Naive thymus-derived CD4-positive, alpha-beta T cell (primary cell): ENCODE measurements around the gene HOXA3. TPM values are rescaled to one million over a fixed set of nuclear protein-coding genes. Genes with fewer than 3 reads are reported as not detected.

Experiments
- ATAC-seq: fragments of 150-1000 bp; cut with Tn5 transposase; 2 replicates; pipeline ENCODE4 v1.10.0; 2021; ENCODE audit warnings: mild to moderate bottlenecking, moderate library complexity
- CTCF ChIA-PET: fragments of 350-600 bp; sonication (Branson Sonifier 250); formaldehyde crosslinking; loops from one replicate; lab custom pipeline; 2021; ENCODE audit warnings: antibody characterized with exemption; lab: Charles Lee
- POLR2A ChIA-PET: fragments of 350-600 bp; sonication (Branson Sonifier 250); formaldehyde crosslinking; loops from one replicate; lab custom pipeline; 2021; ENCODE audit warnings: antibody characterized with exemption, inconsistent platforms; lab: Charles Lee
- DNase-seq, 9 donors: peaks; one replicate each; pipeline versions ENCODE4 v3.0.0 to v3.0.0-alpha.2; 2020 to 2022; ENCODE audit warnings: mixed read lengths in 1 of 9
- H3K27ac ChIP-seq: one replicate; pipeline ENCODE4 v1.7.0; 2013; ENCODE audit warnings: mild to moderate bottlenecking, low read depth, low read length, moderate library complexity
- H3K27me3 ChIP-seq, 2 donors: one replicate each; pipeline ENCODE4 v1.7.0; 2013; ENCODE audit warnings: low read length in 2 of 2, mild to moderate bottlenecking in 2 of 2, moderate library complexity in 2 of 2; ENCODE audit not compliant: control insufficient read depth in 2 of 2, insufficient read depth in 2 of 2
- H3K36me3 ChIP-seq, 3 experiments: 1 replicate in 2 of 3; 2 replicates in 1 of 3; pipeline ENCODE4 v1.7.0; 2013; ENCODE audit warnings: low read length in 3 of 3, mild to moderate bottlenecking in 3 of 3, moderate library complexity in 1 of 3; ENCODE audit not compliant: insufficient read depth in 3 of 3, control insufficient read depth in 2 of 3
- H3K4me1 ChIP-seq, 2 donors: one replicate each; pipeline ENCODE4 v1.7.0; 2013; ENCODE audit warnings: low read length in 2 of 2, mild to moderate bottlenecking in 2 of 2, moderate library complexity in 1 of 2; ENCODE audit not compliant: control insufficient read depth in 2 of 2, insufficient read depth in 2 of 2
- H3K4me3 ChIP-seq: 2 replicates; pipeline ENCODE4 v1.7.0; 2013; ENCODE audit warnings: mild to moderate bottlenecking, low read length
- H3K9me3 ChIP-seq, 3 experiments: 1 replicate in 2 of 3; 2 replicates in 1 of 3; pipeline ENCODE4 v1.7.0; 2013; ENCODE audit warnings: low read length in 3 of 3; ENCODE audit not compliant: control insufficient read depth in 2 of 3
- H3K27ac Mint-ChIP-seq, 9 donors: one replicate each; pipeline ENCODE4 v1.8.0; 2020 to 2022; ENCODE audit warnings: mixed read lengths in 9 of 9, mild to moderate bottlenecking in 8 of 9, moderate library complexity in 5 of 9, inconsistent platforms in 2 of 9
- H3K27me3 Mint-ChIP-seq, 5 donors: one replicate each; pipeline ENCODE4 v1.8.0; 2021 to 2022; ENCODE audit warnings: mixed read lengths in 5 of 5, mild to moderate bottlenecking in 1 of 5
- H3K36me3 Mint-ChIP-seq, 5 donors: one replicate each; pipeline ENCODE4 v1.8.0; 2020 to 2022; ENCODE audit warnings: mixed read lengths in 5 of 5, mild to moderate bottlenecking in 3 of 5, inconsistent platforms in 1 of 5
- H3K4me1 Mint-ChIP-seq, 7 donors: one replicate each; pipeline ENCODE4 v1.8.0; 2020 to 2022; ENCODE audit warnings: mixed read lengths in 7 of 7, mild to moderate bottlenecking in 3 of 7, inconsistent platforms in 1 of 7
- H3K4me3 Mint-ChIP-seq, 10 donors: one replicate each; pipeline ENCODE4 v1.8.0; 2020 to 2022; ENCODE audit warnings: mild to moderate bottlenecking in 10 of 10, mixed read lengths in 10 of 10, moderate library complexity in 6 of 10, inconsistent platforms in 2 of 10
- H3K9me3 Mint-ChIP-seq, 11 donors: one replicate each; pipeline ENCODE4 v1.8.0; 2020 to 2022; ENCODE audit warnings: mixed read lengths in 11 of 11, mild to moderate bottlenecking in 4 of 11, inconsistent platforms in 1 of 11, moderate library complexity in 1 of 11
- intact Hi-C, 2 donors: fragments of 100-400 bp; cut with micrococcal nuclease; formaldehyde crosslinking; loops; one replicate each; pipeline ENCODE4 v1.15.1; 2023
- polyA plus RNA-seq, 2 donors: library from polyadenylated mRNA; unstranded; fragments of 300-500 nt; fragmentation: Illumina TruSeq; gene quantifications; one replicate each; pipeline ENCODE4 v1.2.3, GENCODE V29; 2021
- total RNA-seq, 6 experiments: library from RNA in 5 of 6; stranded (reverse) in 5 of 6; gene quantifications; 1 replicate in 5 of 6; 2 replicates in 1 of 6; pipeline ENCODE4 v1.2.3 and lab custom pipeline; 2021 to 2026

Gene HOXA3
- total and polyA plus RNA-seq, 7 experiments from 2014 or later, result 0.12 TPM; not detected in 6

DNA sequence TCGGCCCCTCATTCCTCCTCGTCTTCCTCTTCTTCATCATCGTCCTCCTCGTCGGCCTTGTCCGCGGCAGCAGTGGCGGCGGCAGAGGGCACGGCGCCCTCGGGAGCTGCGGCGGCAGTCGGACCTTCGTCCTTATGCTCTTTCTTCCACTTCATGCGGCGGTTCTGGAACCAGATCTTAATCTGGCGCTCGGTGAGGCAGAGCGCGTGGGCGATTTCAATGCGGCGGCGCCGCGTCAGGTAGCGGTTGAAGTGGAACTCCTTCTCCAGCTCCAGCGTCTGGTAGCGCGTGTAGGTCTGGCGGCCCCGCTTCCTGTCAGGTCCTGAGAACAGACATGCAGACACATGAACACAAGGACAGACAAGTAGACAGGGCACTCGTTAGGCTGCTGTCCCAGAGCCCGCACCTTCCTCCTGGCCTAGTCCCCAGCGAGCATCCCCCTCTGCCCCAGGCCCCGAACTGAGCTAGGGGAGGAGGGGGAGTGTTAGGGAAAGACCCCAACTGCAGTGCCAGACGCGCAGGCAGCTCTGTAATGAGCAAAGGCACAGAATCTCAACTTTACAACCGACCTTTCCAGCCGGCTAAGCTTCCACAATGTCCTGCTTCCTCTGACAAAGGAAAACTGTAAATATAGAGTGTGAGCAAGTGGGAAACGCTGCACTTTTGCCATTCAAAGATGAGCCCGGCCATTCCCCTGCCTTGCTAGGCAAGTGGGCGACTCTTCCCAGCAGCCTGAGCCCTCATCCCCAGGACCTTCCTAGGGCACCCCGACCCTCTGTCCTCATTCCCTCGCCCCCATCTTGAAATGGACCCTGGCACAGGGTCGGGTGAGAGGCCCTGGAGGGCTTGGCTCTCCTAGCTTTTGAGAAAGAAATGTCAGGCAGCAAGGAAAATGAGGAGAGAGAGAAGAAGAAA lies 2.8 kb upstream of the HOXA3 start:
- POLR2A ChIA-PET, result no interaction called here

GRCh38 chr7:27154369-27154768 lies 2.0 kb upstream of the HOXA3 start:
- H3K27ac Mint-ChIP-seq, result peak overlapping the region in 4 of 9 donors; percentile 1 to 74 (median 32)
- H3K9me3 Mint-ChIP-seq, result peaks cover 0 to 7% (median 0%) of the 10 kb centered on the region in 11 donors
- peaks cover 24 to 71% (median 52%) of the 10 kb centered on the region in 7 donors for H3K4me1 Mint-ChIP-seq
- H3K4me3 Mint-ChIP-seq, result peak overlapping the region in 7 of 10 donors; percentile 23 to 92 (median 75)
- H3K27me3 Mint-ChIP-seq, result peaks cover 78 to 96% (median 91%) of the 10 kb centered on the region in 5 donors
- Histone ChIP-seq H3K36me3 (no peaks in the 10 kb centered on the region), H3K4me3 (no peak overlapping the region), H3K4me1 (peaks cover 43 to 51% of the 10 kb centered on the region in 2 donors), H3K27ac (no peak overlapping the region), H3K9me3 (no peaks in the 10 kb centered on the region), H3K27me3 (peaks cover 65 to 85% of the 10 kb centered on the region in 2 donors)
- no peak for ATAC-seq
- DNase-seq, result no peak
- peaks cover 0 to 3% (median 0%) of the 10 kb centered on the region in 5 donors for H3K36me3 Mint-ChIP-seq
- intact Hi-C loops, result loop anchor here (5.0 kb wide), 1 partner anchor 33 kb away; the partner anchor contains the start of gene HOXA11 (in 2 of the 2)
- POLR2A ChIA-PET, result interaction anchor here (1.2 kb wide), 1 partner anchor 18 kb away, joined by 4 read pairs; no protein-coding TSS in a partner anchor
- CTCF ChIA-PET, result interaction anchor here (1.2 to 1.5 kb wide), 2 partner anchors 14 to 25 kb away, joined by 3 read pairs; no protein-coding TSS in a partner anchor

More for the DNA sequence above, 2.8 kb upstream of the HOXA3 start:
- Histone ChIP-seq H3K4me1 (peaks cover 42 to 55% of the 10 kb centered on the region in 2 donors), H3K36me3 (no peaks in the 10 kb centered on the region), H3K27me3 (peaks cover 70 to 90% of the 10 kb centered on the region in 2 donors), H3K27ac (no peak overlapping the region), H3K4me3 (no peak overlapping the region), H3K9me3 (no peaks in the 10 kb centered on the region)
- peak in 2 of 9 donors; percentile 28 to 34 for DNase-seq
- H3K9me3 Mint-ChIP-seq, result peaks cover 0 to 7% (median 0%) of the 10 kb centered on the region in 11 donors
- H3K27me3 Mint-ChIP-seq, result peaks cover 78 to 96% (median 91%) of the 10 kb centered on the region in 5 donors
- intact Hi-C loops, result loop anchor here (5.0 kb wide), 3 partner anchors 32 to 953 kb away; partner anchors contain the start of genes HOXA11 (in 2 of the 2), CBX3 (in 1 of the 2), HNRNPA2B1 (in 1 of the 2) and HOXA1 (in 1 of the 2)
- CTCF ChIA-PET, result interaction anchor here (1.5 kb wide), 1 partner anchor 25 kb away, joined by 3 read pairs; no protein-coding TSS in a partner anchor
- peaks cover 0 to 3% (median 0%) of the 10 kb centered on the region in 5 donors for H3K36me3 Mint-ChIP-seq
- no peak for ATAC-seq
- peak overlapping the region; percentile 23 to 92 (median 72) for H3K4me3 Mint-ChIP-seq
- H3K27ac Mint-ChIP-seq, result peak overlapping the region in 5 of 9 donors; percentile 12 to 87 (median 86)
- peaks cover 25 to 78% (median 59%) of the 10 kb centered on the region in 7 donors for H3K4me1 Mint-ChIP-seq

DNA sequence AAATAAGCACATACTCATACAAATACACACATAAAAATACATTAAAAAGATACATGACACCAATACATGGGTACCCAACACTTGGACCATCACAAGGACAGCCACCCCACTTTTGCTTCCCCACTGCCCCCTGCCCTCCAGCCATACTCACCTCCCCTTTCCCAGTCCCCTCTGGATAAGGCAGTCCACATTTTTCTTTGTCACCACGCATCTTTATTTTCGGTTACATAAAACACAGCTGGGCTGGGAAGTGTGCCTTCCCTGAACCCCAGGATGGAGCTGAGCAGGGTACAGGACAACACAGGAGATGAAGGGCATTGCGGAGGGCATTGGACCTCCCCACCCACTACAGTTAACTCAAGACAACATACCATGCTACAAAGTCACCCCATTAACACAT lies 1.1 kb upstream of the HOXA3 start:
- ChIA-PET POLR2A (interaction anchor here (1.2 kb wide), 1 partner anchor 19 kb away, joined by 4 read pairs; no protein-coding TSS in a partner anchor), CTCF (interaction anchor here (1.2 kb wide), 1 partner anchor 15 kb away, joined by 3 read pairs; no protein-coding TSS in a partner anchor)
- Mint-ChIP-seq H3K4me1 (peaks cover 24 to 68% (median 49%) of the 10 kb centered on the region in 7 donors), H3K9me3 (peaks cover 0 to 7% (median 0%) of the 10 kb centered on the region in 11 donors), H3K27me3 (peaks cover 73 to 96% (median 90%) of the 10 kb centered on the region in 5 donors), H3K36me3 (peaks cover 0 to 3% (median 0%) of the 10 kb centered on the region in 5 donors), H3K4me3 (peak overlapping the region in 5 of 10 donors; percentile 3 to 92 (median 28)), H3K27ac (peak overlapping the region in 4 of 9 donors; percentile 1 to 48 (median 27))
- H3K9me3 ChIP-seq, result no peaks in the 10 kb centered on the region
- intact Hi-C loops, result loop anchor here (5.0 kb wide), 1 partner anchor 34 kb away; the partner anchor contains the start of gene HOXA11 (in 2 of the 2)
- no peaks in the 10 kb centered on the region for H3K36me3 ChIP-seq
- H3K4me3 ChIP-seq, result no peak overlapping the region
- DNase-seq (no peak), ATAC-seq (no peak)
- H3K27ac ChIP-seq, result no peak overlapping the region
- peaks cover 59 to 78% of the 10 kb centered on the region in 2 donors for H3K27me3 ChIP-seq
- H3K4me1 ChIP-seq, result peaks cover 43 to 51% of the 10 kb centered on the region in 2 donors

- H3K36me3 ChIP-seq, result no peaks in the 10 kb centered on the region
Observed at GRCh38 chr7:27152816-27153442, 546 bp upstream of the HOXA3 start.

GRCh38 chr7:27151341-27151930 lies 947 bp downstream of the HOXA3 start:
- H3K4me3 Mint-ChIP-seq, result peak overlapping the region; percentile 47 to 80 (median 77)
- POLR2A ChIA-PET, result no interaction called here

More at GRCh38 chr7:27152816-27153442, 546 bp upstream of the HOXA3 start:
- peaks cover 0 to 3% (median 0%) of the 10 kb centered on the region in 5 donors for H3K36me3 Mint-ChIP-seq
- peak overlapping the region in 1 of 9 donors; percentile 48 for H3K27ac Mint-ChIP-seq
- ATAC-seq (no peak), DNase-seq (no peak)
- Histone ChIP-seq H3K9me3 (no peaks in the 10 kb centered on the region), H3K27me3 (peaks cover 59 to 79% of the 10 kb centered on the region in 2 donors), H3K4me3 (no peak overlapping the region), H3K4me1 (peaks cover 40 to 52% of the 10 kb centered on the region in 2 donors), H3K27ac (no peak overlapping the region)
- peaks cover 24 to 68% (median 49%) of the 10 kb centered on the region in 7 donors for H3K4me1 Mint-ChIP-seq
- intact Hi-C loops, result loop anchor here (5.0 kb wide), 1 partner anchor 34 kb away; the partner anchor contains the start of gene HOXA11 (in 2 of the 2)
- ChIA-PET CTCF (interaction anchor here (1.3 kb wide), 1 partner anchor 10 kb away, joined by 4 read pairs; no protein-coding TSS in a partner anchor), POLR2A (no interaction called here)
- peak overlapping the region in 3 of 10 donors; percentile 28 to 80 (median 76) for H3K4me3 Mint-ChIP-seq
- peaks cover 0 to 7% (median 0%) of the 10 kb centered on the region in 11 donors for H3K9me3 Mint-ChIP-seq
- H3K27me3 Mint-ChIP-seq, result peaks cover 73 to 96% (median 90%) of the 10 kb centered on the region in 5 donors

More at GRCh38 chr7:27151341-27151930, 947 bp downstream of the HOXA3 start:
- peak in 2 of 9 donors; percentile 9 to 13 for DNase-seq
- Histone ChIP-seq H3K36me3 (no peaks in the 10 kb centered on the region), H3K4me1 (peaks cover 38 to 51% of the 10 kb centered on the region in 2 donors), H3K4me3 (peak overlapping the region; percentile 75), H3K27me3 (peaks cover 58 to 76% of the 10 kb centered on the region in 2 donors), H3K27ac (no peak overlapping the region), H3K9me3 (no peaks in the 10 kb centered on the region)
- CTCF ChIA-PET, result interaction anchor here (0.6 to 4.2 kb wide), 4 partner anchors 10 to 1017 kb away, joined by 3 to 42 read pairs (median 4); no protein-coding TSS in a partner anchor
- H3K36me3 Mint-ChIP-seq, result peaks cover 0 to 3% (median 0%) of the 10 kb centered on the region in 5 donors
- peaks cover 0 to 4% (median 0%) of the 10 kb centered on the region in 11 donors for H3K9me3 Mint-ChIP-seq
- peaks cover 18 to 70% (median 49%) of the 10 kb centered on the region in 7 donors for H3K4me1 Mint-ChIP-seq
- H3K27ac Mint-ChIP-seq, result peak overlapping the region in 3 of 9 donors; percentile 2 to 79 (median 69)
- peaks cover 74 to 93% (median 90%) of the 10 kb centered on the region in 5 donors for H3K27me3 Mint-ChIP-seq
- no peak for ATAC-seq
- intact Hi-C loops, result loop anchor here (2.0 to 5.0 kb wide), 2 partner anchors 36 to 53 kb away; partner anchors contain the start of gene HOXA11 (in 2 of the 2)
